WTC11 (cell line): ENCODE results near the gene CFAP58. TPM values are rescaled to one million over a fixed set of nuclear protein-coding genes. Genes with fewer than 3 reads are reported as not detected.

ENCODE experiments used
- ATAC-seq: fragments of 200-7000 bp; cut with Tn5 transposase; 2 replicates; pipeline ENCODE4 v1.10.0; 2021; ENCODE audit warnings: mild to moderate bottlenecking, moderate library complexity
- CTCF ChIA-PET: fragments of 300-600 bp; sonication (Branson Sonifier 250); formaldehyde crosslinking; loops from one replicate; lab custom pipeline; 2021; ENCODE audit warnings: antibody characterized with exemption; lab: Charles Lee
- POLR2A ChIA-PET: fragments of 350-600 bp; sonication (Branson Sonifier 250); formaldehyde crosslinking; loops from one replicate; lab custom pipeline; 2021; ENCODE audit warnings: antibody characterized with exemption; lab: Charles Lee
- DNase-seq: peaks from one replicate; pipeline ENCODE4 v3.0.0; 2021; ENCODE audit warnings: low spot score
- H3K27ac Mint-ChIP-seq: 2 replicates; pipeline ENCODE4 v1.8.0; 2021; ENCODE audit warnings: mixed read lengths
- H3K27me3 Mint-ChIP-seq: 2 replicates; pipeline ENCODE4 v1.8.0; 2021; ENCODE audit warnings: low read depth, mild to moderate bottlenecking, moderate library complexity, mixed read lengths
- H3K36me3 Mint-ChIP-seq: 2 replicates; pipeline ENCODE4 v1.8.0; 2021; ENCODE audit warnings: mixed read lengths
- H3K4me1 Mint-ChIP-seq: 2 replicates; pipeline ENCODE4 v1.8.0; 2022; ENCODE audit warnings: mixed read lengths
- H3K4me3 Mint-ChIP-seq: 2 replicates; pipeline ENCODE4 v1.8.0; 2021; ENCODE audit warnings: mild to moderate bottlenecking, moderate library complexity, mixed read lengths
- H3K9me3 Mint-ChIP-seq: 2 replicates; pipeline ENCODE4 v1.8.0; 2021; ENCODE audit warnings: mixed read lengths
- CREB1 ChIP-seq: sonication (generic); formaldehyde crosslinking; IDR thresholded peaks from 2 replicates; pipeline ENCODE4 v1.8.0; 2023; ENCODE audit warnings: mild to moderate bottlenecking, missing genetic modification reagents
- CTCF ChIP-seq: fragments of 200-600 bp; IDR thresholded peaks from 2 replicates; pipeline ENCODE4 v1.8.0; 2022; ENCODE audit warnings: antibody characterized with exemption
- E2F4 ChIP-seq: sonication (generic); formaldehyde crosslinking; IDR thresholded peaks from 2 replicates; pipeline ENCODE4 v1.8.1; 2022; ENCODE audit warnings: low read depth, mild to moderate bottlenecking, moderate library complexity, missing genetic modification reagents, borderline replicate concordance
- E2F5 ChIP-seq: sonication (generic); formaldehyde crosslinking; IDR thresholded peaks from 2 replicates; pipeline ENCODE4 v1.8.1; 2022; ENCODE audit warnings: mild to moderate bottlenecking, moderate library complexity, missing genetic modification reagents
- ESRRA ChIP-seq: sonication (generic); formaldehyde crosslinking; IDR thresholded peaks from 2 replicates; pipeline ENCODE4 v1.8.1; 2022; ENCODE audit warnings: mild to moderate bottlenecking, missing genetic modification reagents, borderline replicate concordance
- FOXJ3 ChIP-seq: sonication (generic); formaldehyde crosslinking; IDR thresholded peaks from 2 replicates; pipeline ENCODE4 v1.9.0; 2021; ENCODE audit warnings: missing genetic modification reagents, mild to moderate bottlenecking, borderline replicate concordance
- GTF2I ChIP-seq: fragments of 250-450 bp; sonication (Bioruptor Pico); conservative IDR thresholded peaks from 2 replicates; pipeline ENCODE4 v1.4.0; 2021; ENCODE audit warnings: mild to moderate bottlenecking
- HMGA2 ChIP-seq: fragments of 250-450 bp; sonication (Bioruptor Pico); IDR thresholded peaks from 2 replicates; pipeline ENCODE4 v1.4.0; 2021; ENCODE audit warnings: mild to moderate bottlenecking, moderate library complexity
- IRF1 ChIP-seq: sonication (generic); formaldehyde crosslinking; IDR thresholded peaks from 2 replicates; pipeline ENCODE4 v1.8.0; 2023; ENCODE audit warnings: missing genetic modification reagents
- MLX ChIP-seq: sonication (generic); formaldehyde crosslinking; IDR thresholded peaks from 2 replicates; pipeline ENCODE4 v1.8.1; 2023; ENCODE audit warnings: mild to moderate bottlenecking, missing genetic modification reagents, moderate library complexity
- MXD4 ChIP-seq: fragments of 250-450 bp; sonication (Bioruptor Pico); IDR thresholded peaks from 2 replicates; pipeline ENCODE4 v1.8.0; 2021; ENCODE audit warnings: mild to moderate bottlenecking, moderate library complexity, borderline replicate concordance
- MYBL2 ChIP-seq: sonication (generic); formaldehyde crosslinking; IDR thresholded peaks from 2 replicates; pipeline ENCODE4 v1.8.1; 2023; ENCODE audit warnings: mild to moderate bottlenecking, moderate library complexity, missing genetic modification reagents
- SP1 ChIP-seq: sonication (generic); formaldehyde crosslinking; conservative IDR thresholded peaks from 2 replicates; pipeline ENCODE4 v1.8.1; 2022; ENCODE audit warnings: missing genetic modification reagents
- TCF7 ChIP-seq: sonication (generic); formaldehyde crosslinking; IDR thresholded peaks from 2 replicates; pipeline ENCODE4 v1.8.0; 2022; ENCODE audit warnings: mild to moderate bottlenecking, low read depth, missing genetic modification reagents, moderate library complexity
- TEAD1 ChIP-seq: sonication (generic); formaldehyde crosslinking; IDR thresholded peaks from 2 replicates; pipeline ENCODE4 v1.8.0; 2022; ENCODE audit warnings: mild to moderate bottlenecking, missing genetic modification reagents
- TEAD4 ChIP-seq: sonication (generic); formaldehyde crosslinking; IDR thresholded peaks from 2 replicates; pipeline ENCODE4 v1.8.0; 2022; ENCODE audit warnings: mild to moderate bottlenecking, missing genetic modification reagents
- ZNF232 ChIP-seq: sonication (generic); formaldehyde crosslinking; IDR thresholded peaks from 2 replicates; pipeline ENCODE4 v1.8.0; 2022; ENCODE audit warnings: mild to moderate bottlenecking, missing genetic modification reagents
- ZNF425 ChIP-seq: fragments of 250-450 bp; sonication (Bioruptor Pico); conservative IDR thresholded peaks from 2 replicates; pipeline ENCODE4 v1.9.0; 2021; ENCODE audit warnings: mild to moderate bottlenecking
- total RNA-seq: library from RNA; stranded (reverse); gene quantifications from 3 replicates; pipeline ENCODE4 v1.2.3, GENCODE V29; 2021

The CFAP58 gene
- total RNA-seq, 1 experiment from 2014 or later, result 1.0 TPM

GRCh38 chr10:104449391-104449790 is 95.8 kb downstream of the CFAP58 start (continued):
- TF ChIP-seq MXD4 (no peak), ESRRA (CRISPR knock-in tag) (no peak), SP1 (CRISPR knock-in tag) (no peak), CREB1 (CRISPR knock-in tag) (no peak), FOXJ3 (no peak), E2F4 (no peak), ZNF425 (CRISPR knock-in tag) (no peak), MYBL2 (no peak), CTCF (no peak), TCF7 (CRISPR knock-in tag) (no peak), GTF2I (CRISPR knock-in tag) (no peak)

- DNase-seq (no peak), ATAC-seq (no peak)
- Mint-ChIP-seq H3K27ac (no peak overlapping the region), H3K36me3 (no peaks in the 10 kb centered on the region), H3K4me3 (no peak overlapping the region), H3K4me1 (peaks cover 6% of the 10 kb centered on the region), H3K27me3 (no peaks in the 10 kb centered on the region)
- CTCF ChIA-PET, result no interaction called here
- POLR2A ChIA-PET, result no interaction called here
- TF ChIP-seq MLX (no peak), IRF1 (CRISPR knock-in tag) (no peak), TEAD4 (CRISPR knock-in tag) (no peak), GTF2I (CRISPR knock-in tag) (no peak), CTCF (no peak), E2F5 (CRISPR knock-in tag) (no peak), TEAD1 (CRISPR knock-in tag) (no peak), HMGA2 (CRISPR knock-in tag) (no peak), CREB1 (CRISPR knock-in tag) (no peak), TCF7 (CRISPR knock-in tag) (no peak), ZNF232 (CRISPR knock-in tag) (no peak)
- TF ChIP-seq, all 79 proteins: peak for 0
- no peaks in the 10 kb centered on the region for H3K9me3 Mint-ChIP-seq
These were observed 96.9 kb downstream of the CFAP58 start for GRCh38 chr10:104450490-104450889.
